GM18505 (cell line): Measurements from ENCODE around the gene SIRPA.
A peak's percentile ranks its signal among the peaks of the same experiment; 100 is the strongest.

Experiments used
- ATAC-seq: cut with Tn5 transposase; IDR thresholded peaks from one replicate; pipeline ENCODE4 v1.9.1; 2021; ENCODE audit not compliant: unreplicated experiment
- POLR2A ChIP-seq: IDR thresholded peaks from 4 replicates; pipeline ENCODE4 v1.6.1; 2011; ENCODE audit warnings: borderline replicate concordance; ENCODE audit not compliant: insufficient read depth, insufficient read length; ENCODE audit errors: extremely low read depth

Gene SIRPA

GRCh38 chr20:1887756-1888155 lies 7.5 kb upstream of the SIRPA start:
- no peak for ATAC-seq
- TF ChIP-seq POLR2A = no peak

- no peak for TF ChIP-seq POLR2A
- no peak for ATAC-seq
Measured at GRCh38 chr20:1888796-1889463, 6.3 kb upstream of the SIRPA start.

DNA sequence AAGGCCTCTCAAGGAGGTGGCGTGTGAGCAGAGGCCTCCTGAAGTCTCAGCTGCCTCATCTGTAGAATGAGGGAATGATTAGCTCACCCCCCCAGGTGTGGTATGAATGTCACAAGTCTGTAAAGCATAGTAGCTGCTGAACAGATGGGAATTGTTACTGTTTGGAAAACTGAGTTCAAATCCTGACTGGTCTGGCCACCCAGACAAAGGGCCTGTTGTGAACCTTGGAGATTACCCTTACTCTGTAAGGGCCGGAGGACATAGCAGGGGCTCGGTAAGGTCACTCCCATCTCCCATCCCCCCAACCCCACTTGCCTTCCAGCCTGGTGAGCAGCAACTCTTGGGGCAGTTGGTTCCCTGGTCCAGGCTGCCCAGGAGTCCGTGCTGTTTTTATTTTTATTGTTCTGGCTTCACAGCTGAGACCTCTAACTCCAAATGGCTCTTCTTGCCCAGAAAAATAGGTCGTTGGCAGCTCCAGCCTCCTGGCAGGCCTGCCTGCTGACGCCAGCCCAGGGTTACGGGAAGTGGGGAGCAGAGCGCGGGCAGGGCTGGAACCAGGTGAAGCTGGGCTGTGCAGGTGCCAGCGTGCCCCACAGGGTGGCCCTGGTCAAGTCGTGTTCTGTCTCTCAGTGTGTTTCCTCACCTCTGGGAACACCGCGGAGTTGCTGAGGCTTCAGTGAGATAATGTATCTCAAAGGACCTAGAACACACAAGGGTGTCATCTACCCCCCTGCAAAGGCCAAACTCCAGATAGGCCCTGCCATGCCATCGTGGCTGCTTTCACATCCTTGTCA lies 4.5 kb upstream of the SIRPA start:
- no peak for TF ChIP-seq POLR2A
- no peak for ATAC-seq

- TF ChIP-seq POLR2A = no peak
- ATAC-seq = no peak
Measured at GRCh38 chr20:1891263-1892118, 3.7 kb upstream of the SIRPA start.

- no peak for ATAC-seq
- TF ChIP-seq POLR2A = no peak
Measured at GRCh38 chr20:1892119-1892385, 3.2 kb upstream of the SIRPA start.

GRCh38 chr20:1893721-1894470 lies 1.3 kb upstream of the SIRPA start:
- TF ChIP-seq POLR2A = no peak
- no peak for ATAC-seq

DNA sequence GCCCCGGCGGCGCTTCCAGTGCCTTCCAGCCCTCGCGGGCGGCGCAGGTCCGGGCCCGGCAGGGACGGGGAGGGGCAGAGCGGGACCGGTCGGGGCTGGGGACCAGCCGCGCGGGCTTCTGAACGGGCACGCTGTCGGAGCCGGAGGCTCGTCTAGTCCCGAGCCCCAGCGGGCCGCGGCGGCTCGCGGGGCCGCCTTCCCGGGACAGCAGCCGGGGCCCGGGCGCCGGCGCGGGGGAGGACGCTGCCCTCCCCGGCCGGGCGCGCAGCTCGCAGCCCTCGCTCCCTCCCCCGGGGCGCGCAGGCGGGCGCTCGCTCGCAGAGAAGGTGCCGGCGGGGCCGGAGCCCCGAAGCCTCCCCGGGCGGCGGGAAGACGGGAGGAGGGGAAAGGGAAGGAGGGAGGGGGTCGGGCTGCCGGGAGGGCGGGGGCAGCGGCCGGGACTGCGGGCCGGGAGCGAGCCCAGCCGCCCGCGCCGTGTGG lies 696 bp upstream of the SIRPA start:
- ATAC-seq = no peak
- no peak for TF ChIP-seq POLR2A

- TF ChIP-seq POLR2A = no peak
- no peak for ATAC-seq
Measured at GRCh38 chr20:1895674-1896483, 672 bp downstream of the SIRPA start.

DNA sequence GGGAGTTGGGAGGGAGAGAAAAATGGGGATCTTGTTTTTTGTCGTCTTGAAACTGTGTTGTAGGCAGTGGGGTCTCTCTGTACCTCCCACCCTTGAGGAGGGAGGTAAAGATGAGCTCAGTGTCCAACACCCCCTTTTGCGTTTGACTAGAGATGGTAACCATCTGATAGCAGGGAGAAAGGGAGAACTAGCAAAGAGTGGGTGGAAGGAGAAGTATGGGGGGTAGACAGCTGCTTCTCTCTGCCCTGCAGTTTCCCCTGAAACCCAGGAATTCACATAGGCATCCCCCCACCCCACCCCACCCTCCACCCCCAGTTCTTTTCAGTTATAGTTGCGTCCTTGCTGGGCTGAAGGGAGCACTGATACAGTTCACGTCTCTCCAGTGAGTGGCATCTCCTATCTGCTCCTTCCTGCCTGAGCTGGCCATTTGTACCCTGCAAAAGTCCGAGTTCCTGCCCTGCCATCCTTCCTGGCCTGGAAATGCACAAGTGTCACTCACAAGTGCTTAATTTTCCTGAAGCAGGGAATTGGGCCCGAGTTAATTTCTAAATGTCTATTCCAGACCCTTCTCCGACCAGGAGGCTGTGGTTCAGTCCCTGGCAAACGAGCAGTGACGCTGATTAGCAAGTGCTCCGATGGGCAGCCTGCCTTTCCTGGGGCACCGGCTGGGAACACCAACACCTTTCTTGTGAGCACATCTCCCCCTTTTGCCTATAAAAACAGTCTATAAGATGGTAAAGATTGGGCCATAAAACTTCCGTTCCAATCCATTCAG lies 1.5 kb downstream of the SIRPA start:
- ATAC-seq = no peak
- TF ChIP-seq POLR2A = no peak

DNA sequence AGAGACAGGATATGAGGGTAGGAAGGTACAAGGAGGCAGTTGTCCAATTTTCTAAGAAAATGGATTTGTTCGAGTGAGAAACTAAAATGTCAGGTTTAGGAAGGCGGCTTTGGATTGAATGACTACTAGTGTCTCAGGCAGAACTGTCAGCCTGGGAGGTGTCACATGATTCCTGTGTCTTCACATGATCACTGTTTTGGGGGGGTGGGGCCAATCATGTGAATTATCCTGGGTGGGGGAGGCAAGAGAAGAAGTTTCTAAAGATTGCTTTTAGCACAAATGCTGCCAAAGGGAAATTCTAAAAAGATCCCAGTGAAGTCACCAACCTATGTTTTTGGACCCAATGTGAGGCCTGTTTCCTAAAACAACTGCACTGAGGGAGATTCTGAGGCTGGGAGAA lies 2.3 kb downstream of the SIRPA start:
- peak; percentile 4 for ATAC-seq
- TF ChIP-seq POLR2A = no peak

- no peak for TF ChIP-seq POLR2A
- peak; percentile 52 for ATAC-seq
Measured at GRCh38 chr20:1897965-1898464, 2.8 kb downstream of the SIRPA start.

DNA sequence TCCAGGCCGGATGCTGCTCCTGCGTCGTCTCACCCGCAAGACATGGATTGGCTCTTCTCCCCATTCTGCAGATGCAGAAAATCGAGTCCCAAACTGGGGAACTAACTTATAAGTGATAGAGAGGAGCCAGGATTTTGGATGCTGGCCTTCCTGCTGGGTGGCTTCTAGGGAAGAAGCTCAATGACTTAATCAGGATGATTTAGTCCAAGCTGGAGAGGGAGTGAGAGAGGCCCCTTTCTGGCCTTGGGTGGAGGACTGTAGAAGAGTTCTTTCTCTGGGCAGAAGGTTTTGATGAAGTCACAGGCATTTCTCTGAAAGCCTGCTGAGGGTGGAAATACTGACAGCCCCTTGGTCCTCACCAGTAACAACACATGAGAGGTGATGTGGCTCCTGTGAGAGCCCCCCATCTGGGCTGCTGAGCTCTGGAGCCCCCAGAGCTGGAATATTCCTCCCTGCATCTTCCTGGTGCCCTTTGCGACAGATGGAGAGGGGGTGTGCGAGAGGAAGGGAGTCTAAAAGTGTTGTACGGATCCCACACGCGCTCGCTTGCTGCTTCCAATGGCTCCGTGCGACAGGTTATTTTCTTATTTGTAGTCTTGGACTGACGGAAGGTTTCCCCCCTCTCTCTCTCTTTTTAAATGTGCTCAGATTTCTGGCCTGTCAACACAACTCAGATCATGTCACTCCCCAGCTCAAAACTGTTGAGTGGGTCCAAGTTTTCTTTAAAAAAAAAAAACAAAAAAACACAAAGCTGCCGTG lies 3.5 kb downstream of the SIRPA start:
- ATAC-seq = no peak
- TF ChIP-seq POLR2A = no peak

DNA sequence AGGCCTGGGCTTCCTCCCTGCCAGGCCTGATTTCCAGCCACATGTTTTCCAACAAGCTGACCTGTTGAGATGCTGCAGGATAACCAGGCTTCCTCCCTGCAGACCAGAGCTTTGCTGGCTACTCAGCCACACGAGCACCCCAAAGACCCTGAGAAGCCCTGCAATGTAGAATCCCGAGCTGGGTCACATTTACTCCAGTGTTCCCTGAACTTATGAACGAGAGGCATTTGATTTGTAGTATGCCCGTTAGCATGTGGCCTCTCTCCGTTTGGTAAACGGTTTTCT lies 4.0 kb downstream of the SIRPA start:
- ATAC-seq = no peak

More for the DNA sequence above, 4.0 kb downstream of the SIRPA start:
- no peak for TF ChIP-seq POLR2A
